ENCODE measurements around the gene MYOG. TPM values are rescaled to one million over a fixed set of nuclear protein-coding genes. Genes with fewer than 3 reads are reported as not detected.

Gene MYOG
- total and polyA plus RNA-seq, 7 experiments from 2014 or later, result not detected

DNA sequence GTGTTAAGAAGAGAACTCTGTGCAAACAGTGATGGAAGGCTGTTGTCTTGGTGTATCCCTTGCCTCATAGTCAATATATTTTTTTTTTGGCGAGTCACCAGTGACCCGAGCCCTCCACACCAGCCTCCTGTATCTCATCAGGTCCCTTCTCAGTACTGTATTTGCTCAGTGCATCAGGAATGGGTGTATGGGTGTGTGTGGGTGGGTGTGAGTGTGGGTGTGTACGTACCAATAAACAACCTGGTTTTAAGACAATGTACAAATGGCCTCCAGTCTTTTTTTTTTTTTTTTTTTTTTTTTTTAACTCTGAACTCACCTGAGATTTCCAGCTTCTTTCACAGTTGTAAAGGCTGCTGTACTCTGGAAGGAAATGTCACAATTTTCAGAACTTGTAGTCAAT is 7.3 kb downstream of the MYOG start:
- H3K9me3 Mint-ChIP-seq, result no peaks in the 10 kb centered on the region
- DNase-seq (no peak), ATAC-seq (no peak)
- H3K27me3 Mint-ChIP-seq, result peaks cover 14 to 65% (median 52%) of the 10 kb centered on the region in 5 donors
- Histone ChIP-seq H3K9me3 (ENCODE audit: control insufficient read depth in 2 of 3, low read length in 3 of 3) (no peaks in the 10 kb centered on the region), H3K4me1 (ENCODE audit: control insufficient read depth in 2 of 2, insufficient read depth in 2 of 2, low read length in 2 of 2) (no peaks in the 10 kb centered on the region), H3K27me3 (ENCODE audit: control insufficient read depth in 2 of 2, insufficient read depth in 2 of 2, low read length in 2 of 2) (no peaks in the 10 kb centered on the region), H3K4me3 (ENCODE audit: low read length) (no peak overlapping the region), H3K27ac (ENCODE audit: low read depth, low read length) (no peak overlapping the region), H3K36me3 (ENCODE audit: control insufficient read depth in 2 of 3, insufficient read depth in 3 of 3, low read length in 3 of 3) (no peaks in the 10 kb centered on the region)
- H3K27ac Mint-ChIP-seq, result no peak overlapping the region
- peaks cover 4 to 11% (median 7%) of the 10 kb centered on the region in 7 donors for H3K4me1 Mint-ChIP-seq
- no peak overlapping the region for H3K4me3 Mint-ChIP-seq
- intact Hi-C loops (cut with micrococcal nuclease), result no loop called here
- ChIA-PET CTCF (interaction anchor here (0.6 kb wide), 1 partner anchor 369 kb away, joined by 3 read pairs; no protein-coding TSS in a partner anchor), POLR2A (no interaction called here)
- peaks cover 0 to 12% (median 0%) of the 10 kb centered on the region in 5 donors for H3K36me3 Mint-ChIP-seq

DNA sequence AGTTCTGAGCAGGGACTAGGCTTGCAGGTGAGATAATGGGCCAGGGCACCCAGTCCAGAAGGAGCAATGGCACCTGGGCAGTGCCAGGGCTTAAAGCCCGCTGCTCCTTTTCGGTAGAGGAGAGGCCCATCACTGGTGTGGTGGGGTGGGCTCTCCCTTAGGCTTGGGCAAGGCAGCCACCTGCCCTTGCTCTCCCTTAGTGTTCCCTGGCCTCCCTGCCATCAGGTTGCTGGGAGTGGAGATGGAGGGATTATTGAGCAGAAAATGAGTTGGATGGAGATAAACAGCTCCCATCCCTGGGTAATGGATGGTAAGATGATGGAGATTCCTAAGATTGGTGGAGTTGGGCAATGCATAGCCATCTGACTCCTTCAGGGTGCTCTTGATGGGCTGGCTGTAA is 7.9 kb downstream of the MYOG start:
- no peaks in the 10 kb centered on the region for H3K9me3 ChIP-seq (ENCODE audit: control insufficient read depth in 2 of 3, low read length in 3 of 3)
- Mint-ChIP-seq H3K27ac (no peak overlapping the region), H3K36me3 (peaks cover 0 to 12% (median 0%) of the 10 kb centered on the region in 5 donors), H3K9me3 (no peaks in the 10 kb centered on the region), H3K4me1 (peaks cover 4 to 11% (median 7%) of the 10 kb centered on the region in 7 donors), H3K4me3 (no peak overlapping the region), H3K27me3 (peaks cover 14 to 70% (median 53%) of the 10 kb centered on the region in 5 donors)
- intact Hi-C loops (cut with micrococcal nuclease), result no loop called here
- no peak overlapping the region for H3K27ac ChIP-seq (ENCODE audit: low read depth, low read length)
- CTCF ChIA-PET, result no interaction called here
- no peaks in the 10 kb centered on the region for H3K4me1 ChIP-seq (ENCODE audit: control insufficient read depth in 2 of 2, insufficient read depth in 2 of 2, low read length in 2 of 2)
- ATAC-seq (no peak), DNase-seq (no peak)
- no peaks in the 10 kb centered on the region for H3K36me3 ChIP-seq (ENCODE audit: control insufficient read depth in 2 of 3, insufficient read depth in 3 of 3, low read length in 3 of 3)
- no peak overlapping the region for H3K4me3 ChIP-seq (ENCODE audit: low read length)
- no peaks in the 10 kb centered on the region for H3K27me3 ChIP-seq (ENCODE audit: control insufficient read depth in 2 of 2, insufficient read depth in 2 of 2, low read length in 2 of 2)
- POLR2A ChIA-PET, result no interaction called here

DNA sequence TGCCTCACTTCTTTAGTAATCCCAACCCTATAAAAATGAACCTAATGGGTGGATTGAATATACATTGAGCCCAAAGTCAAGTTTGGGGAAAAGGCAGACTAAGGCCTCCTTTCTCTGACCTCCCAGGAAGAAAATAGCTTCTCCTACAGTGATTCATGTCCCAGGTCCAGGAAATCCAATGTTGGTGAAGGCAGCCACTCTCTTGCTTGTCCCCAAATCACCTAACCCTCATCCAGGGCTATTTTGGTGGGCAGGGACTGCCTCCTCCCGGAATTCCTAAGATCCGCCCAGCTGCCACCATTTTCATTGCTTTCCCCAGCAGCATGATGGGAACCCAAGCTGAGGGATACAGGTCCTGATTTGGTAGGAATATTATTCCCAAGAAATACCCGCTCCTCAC is 8.4 kb downstream of the MYOG start:
- ATAC-seq, result no peak
- DNase-seq, result no peak
- POLR2A ChIA-PET, result interaction anchor here (0.6 kb wide), 1 partner anchor 972 kb away, joined by 3 read pairs; no protein-coding TSS in a partner anchor
- H3K27ac Mint-ChIP-seq, result no peak overlapping the region
- peak overlapping the region in 3 of 10 donors; percentile 8 to 76 (median 38) for H3K4me3 Mint-ChIP-seq
- intact Hi-C loops (cut with micrococcal nuclease), result no loop called here
- no peaks in the 10 kb centered on the region for H3K36me3 ChIP-seq (ENCODE audit: control insufficient read depth in 2 of 3, insufficient read depth in 3 of 3, low read length in 3 of 3)
- CTCF ChIA-PET, result no interaction called here
- H3K9me3 Mint-ChIP-seq, result no peaks in the 10 kb centered on the region
- peaks cover 4 to 11% (median 7%) of the 10 kb centered on the region in 7 donors for H3K4me1 Mint-ChIP-seq
- no peaks in the 10 kb centered on the region for H3K27me3 ChIP-seq (ENCODE audit: control insufficient read depth in 2 of 2, insufficient read depth in 2 of 2, low read length in 2 of 2)
- H3K36me3 Mint-ChIP-seq, result peaks cover 0 to 14% (median 0%) of the 10 kb centered on the region in 5 donors
- H3K27me3 Mint-ChIP-seq, result peaks cover 14 to 70% (median 53%) of the 10 kb centered on the region in 5 donors
- H3K4me3 ChIP-seq (ENCODE audit: low read length), result no peak overlapping the region
- H3K9me3 ChIP-seq (ENCODE audit: control insufficient read depth in 2 of 3, low read length in 3 of 3), result no peaks in the 10 kb centered on the region
- H3K4me1 ChIP-seq (ENCODE audit: control insufficient read depth in 2 of 2, insufficient read depth in 2 of 2, low read length in 2 of 2), result no peaks in the 10 kb centered on the region
- H3K27ac ChIP-seq (ENCODE audit: low read depth, low read length), result no peak overlapping the region

DNA sequence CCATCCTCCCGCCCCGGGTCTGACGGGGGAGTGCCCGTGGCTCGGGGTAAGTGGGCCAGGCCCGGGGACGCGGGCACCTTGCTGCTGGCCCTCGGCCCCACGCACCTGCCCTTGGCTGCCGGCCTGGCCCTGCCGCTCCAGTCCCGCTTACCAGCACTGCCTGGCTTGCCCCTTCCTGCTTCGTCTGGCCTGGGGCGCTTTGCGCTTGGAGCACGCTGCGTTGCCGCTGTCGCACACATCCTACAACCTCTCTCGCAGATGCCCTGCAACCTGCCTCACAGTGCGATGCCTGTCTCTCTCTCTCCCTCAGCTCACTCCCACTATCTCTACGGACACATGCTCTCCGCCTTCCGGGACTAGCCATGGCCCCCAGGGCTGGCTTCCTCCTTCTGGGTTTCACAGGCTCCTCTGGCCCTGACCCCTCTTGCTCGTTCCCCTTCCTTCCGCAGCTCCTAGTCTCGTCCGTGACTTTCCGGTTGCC is 9.7 kb downstream of the MYOG start:
- H3K9me3 Mint-ChIP-seq, result no peaks in the 10 kb centered on the region
- intact Hi-C loops (cut with micrococcal nuclease), result no loop called here
- H3K27ac Mint-ChIP-seq, result peak overlapping the region in 1 of 9 donors; percentile 5
- Histone ChIP-seq H3K27ac (ENCODE audit: low read depth, low read length) (no peak overlapping the region), H3K4me3 (ENCODE audit: low read length) (no peak overlapping the region), H3K4me1 (ENCODE audit: control insufficient read depth in 2 of 2, insufficient read depth in 2 of 2, low read length in 2 of 2) (no peaks in the 10 kb centered on the region), H3K36me3 (ENCODE audit: control insufficient read depth in 2 of 3, insufficient read depth in 3 of 3, low read length in 3 of 3) (no peaks in the 10 kb centered on the region), H3K9me3 (ENCODE audit: control insufficient read depth in 2 of 3, low read length in 3 of 3) (no peaks in the 10 kb centered on the region), H3K27me3 (ENCODE audit: control insufficient read depth in 2 of 2, insufficient read depth in 2 of 2, low read length in 2 of 2) (no peaks in the 10 kb centered on the region)
- H3K27me3 Mint-ChIP-seq, result peaks cover 11 to 61% (median 51%) of the 10 kb centered on the region in 5 donors
- DNase-seq, result no peak
- peaks cover 4 to 11% (median 7%) of the 10 kb centered on the region in 7 donors for H3K4me1 Mint-ChIP-seq
- peak overlapping the region; percentile 17 to 84 (median 74) for H3K4me3 Mint-ChIP-seq
- ChIA-PET CTCF (no interaction called here), POLR2A (no interaction called here)
- peak; percentile 68 for ATAC-seq
- H3K36me3 Mint-ChIP-seq, result peaks cover 0 to 21% (median 0%) of the 10 kb centered on the region in 5 donors

DNA sequence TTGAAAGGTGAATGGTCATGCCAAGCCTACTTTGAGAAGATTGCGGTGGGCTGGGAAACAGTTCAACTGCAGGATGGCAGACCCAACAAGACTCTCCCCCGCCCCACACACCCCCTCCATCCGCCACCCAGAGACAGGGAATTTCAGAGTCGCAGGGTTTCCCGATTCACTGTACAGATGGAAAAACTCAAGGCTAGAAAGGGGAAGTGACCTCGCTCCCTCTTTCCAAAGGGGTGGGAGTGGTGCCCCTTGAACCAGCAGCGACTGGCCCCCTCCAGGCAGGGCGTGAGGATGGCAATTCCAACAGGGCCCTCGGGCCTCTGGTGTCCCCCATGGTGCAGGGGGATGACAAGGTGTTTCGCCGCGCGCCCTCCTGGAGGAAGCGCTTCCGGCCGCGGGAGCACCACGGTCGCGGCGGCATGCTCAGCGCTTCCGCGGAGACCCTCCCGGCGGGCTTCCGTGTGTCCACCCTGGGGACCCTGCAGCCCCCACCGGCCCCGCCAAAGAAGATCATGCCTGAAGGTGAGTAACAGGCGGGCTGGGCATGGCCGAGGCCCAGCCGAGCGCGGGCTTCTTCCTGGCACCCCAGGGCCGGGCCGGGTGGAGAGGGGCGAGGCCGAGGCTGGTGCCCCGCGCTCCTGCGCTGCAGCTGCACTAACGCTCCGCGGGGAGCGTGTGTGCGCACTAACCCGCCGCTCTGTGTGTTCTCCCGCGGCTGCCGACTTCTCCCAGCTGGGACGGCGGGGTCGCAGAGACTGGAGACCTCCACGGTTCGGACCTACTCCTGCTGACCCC is 10.4 kb downstream of the MYOG start:
- H3K9me3 ChIP-seq (ENCODE audit: control insufficient read depth in 2 of 3, low read length in 3 of 3), result no peaks in the 10 kb centered on the region
- H3K36me3 Mint-ChIP-seq, result peaks cover 0 to 21% (median 0%) of the 10 kb centered on the region in 5 donors
- DNase-seq, result no peak
- no peaks in the 10 kb centered on the region for H3K9me3 Mint-ChIP-seq
- H3K27ac ChIP-seq (ENCODE audit: low read depth, low read length), result no peak overlapping the region
- peak; percentile 51 for ATAC-seq
- POLR2A ChIA-PET, result no interaction called here
- no peak overlapping the region for H3K27ac Mint-ChIP-seq
- peaks cover 11 to 61% (median 51%) of the 10 kb centered on the region in 5 donors for H3K27me3 Mint-ChIP-seq
- intact Hi-C loops (cut with micrococcal nuclease), result no loop called here
- H3K36me3 ChIP-seq (ENCODE audit: control insufficient read depth in 2 of 3, insufficient read depth in 3 of 3, low read length in 3 of 3), result no peaks in the 10 kb centered on the region
- CTCF ChIA-PET, result no interaction called here
- peak overlapping the region in 8 of 10 donors; percentile 29 to 80 (median 52) for H3K4me3 Mint-ChIP-seq
- no peaks in the 10 kb centered on the region for H3K27me3 ChIP-seq (ENCODE audit: control insufficient read depth in 2 of 2, insufficient read depth in 2 of 2, low read length in 2 of 2)
- peaks cover 4 to 11% (median 7%) of the 10 kb centered on the region in 7 donors for H3K4me1 Mint-ChIP-seq
- H3K4me1 ChIP-seq (ENCODE audit: control insufficient read depth in 2 of 2, insufficient read depth in 2 of 2, low read length in 2 of 2), result no peaks in the 10 kb centered on the region
- no peak overlapping the region for H3K4me3 ChIP-seq (ENCODE audit: low read length)

DNA sequence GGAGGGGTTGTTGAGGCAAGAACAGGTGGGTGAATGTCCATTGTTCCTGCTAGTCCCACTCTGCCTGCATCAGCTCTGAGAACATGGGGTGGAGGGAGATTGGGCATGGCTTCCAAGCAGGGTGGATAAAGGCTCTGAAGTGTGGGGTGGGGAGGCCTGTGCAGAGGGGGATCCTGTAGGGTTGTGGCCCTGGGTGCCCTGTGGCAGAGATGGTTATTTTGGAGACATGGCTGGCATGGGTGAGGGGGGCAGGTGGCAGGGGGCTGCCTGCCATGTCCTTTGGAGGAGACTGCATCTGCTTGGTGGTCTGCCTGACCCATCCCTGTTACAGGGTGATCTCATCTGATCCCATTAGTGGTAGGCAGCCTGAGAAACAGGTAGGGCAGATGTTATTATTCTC is 11.2 kb downstream of the MYOG start:
- H3K4me3 ChIP-seq (ENCODE audit: low read length), result no peak overlapping the region
- Mint-ChIP-seq H3K4me1 (peaks cover 5 to 11% (median 7%) of the 10 kb centered on the region in 7 donors), H3K36me3 (peaks cover 0 to 21% (median 0%) of the 10 kb centered on the region in 5 donors), H3K9me3 (no peaks in the 10 kb centered on the region), H3K4me3 (peak overlapping the region in 2 of 10 donors; percentile 48 to 76), H3K27me3 (peaks cover 11 to 53% (median 50%) of the 10 kb centered on the region in 5 donors), H3K27ac (no peak overlapping the region)
- H3K9me3 ChIP-seq (ENCODE audit: control insufficient read depth in 2 of 3, low read length in 3 of 3), result no peaks in the 10 kb centered on the region
- H3K36me3 ChIP-seq (ENCODE audit: control insufficient read depth in 2 of 3, insufficient read depth in 3 of 3, low read length in 3 of 3), result no peaks in the 10 kb centered on the region
- ATAC-seq, result no peak
- no peak overlapping the region for H3K27ac ChIP-seq (ENCODE audit: low read depth, low read length)
- no peak for DNase-seq
- H3K4me1 ChIP-seq (ENCODE audit: control insufficient read depth in 2 of 2, insufficient read depth in 2 of 2, low read length in 2 of 2), result no peaks in the 10 kb centered on the region
- POLR2A ChIA-PET, result no interaction called here
- CTCF ChIA-PET, result no interaction called here
- intact Hi-C loops (cut with micrococcal nuclease), result no loop called here
- H3K27me3 ChIP-seq (ENCODE audit: control insufficient read depth in 2 of 2, insufficient read depth in 2 of 2, low read length in 2 of 2), result no peaks in the 10 kb centered on the region

Data from naive thymus-derived CD4-positive, alpha-beta T cell (primary cell).